Left forelimb (tissue), 1 donor: Measurements from ENCODE around the gene NCLN.
"Not testable (repeated sequence)": the region's sequence is repeated elsewhere in the genome, so short reads cannot be mapped to it uniquely, and the experiment has no call there.

Experiments used
- DNase-seq: peaks from one replicate; pipeline ENCODE4 v3.0.0-alpha.2; 2018; ENCODE audit warnings: low spot score

The NCLN gene

DNA sequence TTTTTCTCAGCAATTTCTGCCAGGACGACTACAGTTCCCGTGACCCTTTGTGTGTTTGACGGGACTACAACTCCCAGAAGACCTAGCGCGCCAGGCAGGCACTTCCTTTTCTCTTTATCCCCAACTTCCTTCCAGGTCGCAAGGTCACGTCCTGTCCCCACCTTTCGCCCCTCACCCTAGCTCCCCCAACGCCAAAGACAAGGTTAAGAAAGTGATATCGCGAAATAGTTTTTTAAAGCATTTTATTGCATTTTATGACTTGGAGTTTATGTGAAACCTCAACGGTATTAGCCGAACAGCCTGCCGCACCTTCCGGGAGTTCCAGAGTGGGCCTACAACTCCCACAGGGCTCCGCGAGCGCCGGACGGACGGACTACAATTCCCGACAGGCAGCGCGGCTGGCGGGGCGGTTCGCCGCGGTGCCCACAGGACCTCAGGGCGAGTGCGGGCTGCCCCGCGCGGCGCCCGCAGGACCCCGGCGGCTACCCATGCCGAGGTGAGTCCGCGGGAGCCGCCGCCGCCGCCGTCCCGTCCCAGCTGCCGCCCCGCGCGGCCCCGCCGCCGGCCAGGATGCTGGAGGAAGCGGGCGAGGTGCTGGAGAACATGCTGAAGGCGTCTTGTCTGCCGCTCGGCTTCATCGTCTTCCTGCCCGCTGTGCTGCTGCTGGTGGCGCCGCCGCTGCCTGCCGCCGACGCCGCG is at the start of gene NCLN:
Gene NCLN (plus strand): TSS at position 470 of the 699 bp plus-strand sequence. CDS start 101 bp downstream, at position 571.
- DNase-seq = peak; percentile 97

GRCh38 chr19:3135961-3136683 is 49.6 kb upstream of the NCLN start, which contains the start of gene GNA15:
GNA15 (plus strand) TSS chr19:3136033; CDS start chr19:3136451, 418 bp downstream.
- no peak for DNase-seq

DNA sequence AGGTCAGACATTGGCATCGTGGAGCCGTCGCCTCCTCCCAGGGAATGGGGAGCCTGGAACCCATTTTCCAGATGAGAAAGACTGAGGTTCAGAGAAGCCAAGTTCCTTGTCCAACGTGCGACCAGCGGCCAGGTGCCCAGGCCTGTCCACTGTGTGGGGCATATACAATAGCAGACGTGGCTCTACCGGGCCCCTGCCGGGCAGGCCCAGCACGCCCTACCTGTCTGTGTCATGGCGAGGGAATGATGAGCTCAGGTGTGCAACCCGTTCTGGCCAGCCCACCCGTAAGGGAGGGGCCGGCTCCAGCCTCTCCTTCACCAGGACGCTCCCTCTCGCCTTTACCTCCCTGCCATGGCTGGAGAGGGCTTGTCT is 49.1 kb upstream of the NCLN start:
- DNase-seq = no peak

DNA sequence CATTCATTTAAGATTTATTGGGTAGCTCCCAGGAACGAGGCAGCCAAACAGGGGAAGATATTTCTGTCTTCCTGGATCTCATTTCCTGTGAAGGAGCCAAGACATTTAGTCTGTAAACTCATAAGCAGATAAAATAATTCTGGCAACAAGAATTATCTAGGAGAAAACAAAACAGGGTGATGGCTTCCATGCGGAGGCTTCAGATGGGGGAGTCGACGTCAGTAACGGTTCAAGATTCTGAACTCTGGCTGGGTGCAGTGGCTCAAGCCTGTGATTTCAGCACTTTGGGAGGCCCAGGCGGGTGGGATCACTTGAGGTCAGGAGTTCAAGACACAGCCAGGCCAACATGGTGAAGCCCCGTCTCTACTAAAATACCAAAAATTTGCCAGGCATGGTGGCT is 48.6 kb upstream of the NCLN start:
- DNase-seq = no peak

GRCh38 chr19:3138268-3138667 is 47.5 kb upstream of the NCLN start:
- DNase-seq = no peak

- no peak for DNase-seq
Observed at GRCh38 chr19:3140667-3141038, 45.1 kb upstream of the NCLN start.

GRCh38 chr19:3142292-3142670 is 43.4 kb upstream of the NCLN start:
- DNase-seq = no peak

- DNase-seq = no peak
Observed at GRCh38 chr19:3142781-3143337, 42.9 kb upstream of the NCLN start.

DNA sequence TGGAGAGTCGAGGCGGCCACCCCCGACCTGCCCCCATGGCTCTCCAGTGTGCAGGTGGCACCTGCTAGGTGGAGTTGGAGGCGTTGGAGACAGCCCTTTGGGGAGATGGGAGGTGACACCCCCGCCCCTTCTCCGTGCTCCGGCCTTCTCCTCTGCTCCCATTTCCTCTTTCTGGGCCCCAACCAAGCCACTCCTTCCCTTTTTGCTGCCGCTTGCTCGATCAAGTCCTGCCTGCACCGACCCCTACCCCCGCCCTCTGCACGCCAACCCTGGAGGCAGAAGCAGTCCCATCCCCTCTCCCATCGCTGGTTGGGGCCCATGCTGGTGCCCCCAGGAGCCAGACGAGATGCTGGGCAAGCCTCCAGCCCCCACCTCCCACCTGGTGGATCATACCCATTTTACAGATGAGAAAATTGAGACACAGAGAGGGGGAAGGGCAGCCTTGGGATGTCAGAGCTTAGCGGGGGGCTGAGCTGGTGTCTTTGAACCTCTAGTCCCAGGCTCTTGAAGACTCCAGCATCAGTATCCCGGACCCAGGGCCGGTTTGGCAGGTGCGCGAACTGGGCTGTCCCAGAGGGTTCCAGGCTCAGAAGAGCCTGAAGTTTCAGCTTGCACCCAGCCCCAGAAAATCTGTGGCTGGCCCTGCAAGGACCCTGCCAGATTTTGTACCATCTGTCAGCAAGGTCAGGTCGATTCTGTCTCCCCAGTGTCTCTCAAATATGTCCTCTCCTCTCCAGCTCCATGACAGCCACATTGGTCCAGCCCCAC is 39.6 kb upstream of the NCLN start:
- DNase-seq = no peak

GRCh38 chr19:3146677-3147100 is 39.0 kb upstream of the NCLN start:
- DNase-seq = no peak

- no peak for DNase-seq
Observed at GRCh38 chr19:3148503-3148902, 37.2 kb upstream of the NCLN start.

DNA sequence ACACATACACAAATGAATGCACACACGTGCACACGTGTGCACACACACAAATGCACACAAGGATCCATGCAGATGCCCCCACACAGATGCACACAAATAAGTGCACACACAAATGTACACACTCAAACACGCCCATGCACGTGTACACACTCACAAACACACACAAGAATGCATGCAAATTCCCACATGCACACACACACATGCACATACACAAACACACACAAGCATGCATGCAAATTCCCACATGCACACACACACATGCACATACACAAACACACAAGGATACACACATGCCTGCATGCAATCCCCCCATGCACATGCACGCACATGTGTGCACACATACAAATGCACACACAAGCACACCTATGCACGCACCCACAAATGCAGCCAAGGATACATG is 36.6 kb upstream of the NCLN start:
- no peak for DNase-seq

DNA sequence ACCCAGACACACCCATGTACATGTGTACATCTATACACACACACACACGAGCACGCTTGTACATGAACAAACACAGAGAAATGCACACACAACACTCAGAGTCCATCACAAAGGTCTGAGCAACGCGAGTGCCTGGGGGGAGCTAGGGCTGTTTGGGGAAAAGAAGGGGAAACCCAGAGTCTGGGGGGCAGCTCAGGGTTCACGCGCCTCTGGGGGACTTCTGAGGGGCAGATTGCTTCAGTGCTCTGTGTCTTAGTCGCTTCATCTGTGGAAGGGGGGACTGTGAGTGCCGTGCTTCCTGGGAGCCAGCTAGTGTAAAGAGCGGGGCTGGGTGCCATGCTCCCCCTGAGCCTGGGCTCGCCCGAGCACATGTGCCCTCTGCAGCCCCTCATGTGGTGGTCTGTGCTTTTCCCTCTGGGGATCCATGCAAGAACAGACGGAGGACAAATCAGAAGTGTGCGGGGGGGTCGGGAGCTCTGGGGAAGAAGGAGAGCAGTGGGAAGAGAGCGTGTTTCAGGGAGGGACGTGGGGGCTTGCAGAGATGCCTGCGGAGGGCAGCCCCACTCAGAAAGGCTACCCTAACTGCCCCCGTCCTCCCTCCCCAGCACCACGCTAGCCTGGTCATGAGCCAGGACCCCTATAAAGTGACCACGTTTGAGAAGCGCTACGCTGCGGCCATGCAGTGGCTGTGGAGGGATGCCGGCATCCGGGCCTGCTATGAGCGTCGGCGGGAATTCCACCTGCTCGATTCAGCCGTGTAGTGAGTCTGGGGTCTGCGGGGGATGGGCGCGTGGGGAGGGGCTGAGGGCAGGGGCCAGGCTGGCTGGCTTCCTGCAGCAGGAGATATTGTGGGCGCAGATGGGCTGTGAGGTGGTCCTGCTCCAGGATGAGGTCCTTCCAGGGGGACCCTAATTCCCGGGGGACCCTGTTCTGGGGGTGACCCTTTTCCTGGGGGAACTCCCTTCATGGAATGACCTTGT is 35.9 kb upstream of the NCLN start:
- no peak for DNase-seq

GRCh38 chr19:3150739-3151329 is 34.9 kb upstream of the NCLN start:
- no peak for DNase-seq

- DNase-seq = no peak
Observed at GRCh38 chr19:3151563-3152418, 33.9 kb upstream of the NCLN start.

DNA sequence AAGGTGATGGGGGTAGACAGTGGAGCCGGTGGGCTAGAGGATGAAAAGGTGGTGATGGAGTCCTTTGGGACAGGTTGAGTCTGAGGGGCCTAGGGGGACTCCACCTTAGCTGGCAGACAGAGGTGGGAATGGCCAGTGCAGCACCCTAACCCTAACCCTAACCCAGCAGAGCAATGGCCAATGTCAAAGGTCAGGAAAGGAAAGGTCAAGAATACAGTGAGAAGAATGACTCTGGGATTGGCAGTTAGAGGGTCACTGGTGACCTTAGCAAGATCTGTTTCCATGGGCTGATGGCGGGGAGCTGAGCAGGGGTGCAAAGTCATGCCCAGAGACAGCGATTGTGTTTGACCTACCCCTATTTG is 33.3 kb upstream of the NCLN start:
- no peak for DNase-seq

GRCh38 chr19:3153286-3154230 is 32.2 kb upstream of the NCLN start:
- DNase-seq = no peak

DNA sequence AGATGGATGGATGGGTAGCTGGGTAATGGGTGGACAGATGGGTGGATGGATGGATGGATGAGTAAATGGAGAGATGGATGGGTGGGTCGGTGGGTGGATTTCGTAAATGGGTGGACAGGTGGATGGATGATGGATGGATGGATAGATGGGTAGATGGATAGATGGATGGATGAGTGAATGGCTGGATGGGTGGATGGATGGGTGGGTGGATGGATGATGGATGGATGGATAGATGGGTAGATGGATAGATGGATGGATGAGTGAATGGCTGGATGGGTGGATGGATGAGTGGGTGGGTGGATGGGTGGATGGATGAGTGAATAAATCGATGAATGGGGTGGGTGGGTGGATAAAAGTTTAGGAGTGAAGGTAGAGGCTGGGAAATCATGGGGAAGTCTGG is 31.3 kb upstream of the NCLN start:
- not testable (repeated sequence) for DNase-seq
